Naive thymus-derived CD8-positive, alpha-beta T cell (primary cell): ENCODE data around the gene HEBP2. TPM values are rescaled to one million over a fixed set of nuclear protein-coding genes. Genes with fewer than 3 reads are reported as not detected.

Experiments used
- ATAC-seq, 2 donors: fragments of 150-1000 bp; cut with Tn5 transposase in 1 of 2; sonication (Bioruptor Pico), chemical (Tn5 transposase) in 1 of 2; 1 replicate in 1 of 2; 2 replicates in 1 of 2; pipeline ENCODE4 v1.10.0; 2021; ENCODE audit warnings: mild to moderate bottlenecking in 2 of 2, moderate library complexity in 2 of 2
- POLR2A ChIA-PET: fragments of 350-600 bp; sonication (Branson Sonifier 250); formaldehyde crosslinking; loops from one replicate; lab custom pipeline; 2021; ENCODE audit warnings: antibody characterized with exemption; lab: Charles Lee
- DNase-seq, 10 donors: peaks; one replicate each; pipeline versions ENCODE4 v3.0.0 to v3.0.0-alpha.2; 2020 to 2022
- H3K27ac Mint-ChIP-seq, 10 donors: one replicate each; pipeline ENCODE4 v1.8.0; 2020 to 2022; ENCODE audit warnings: mild to moderate bottlenecking in 10 of 10, mixed read lengths in 10 of 10, moderate library complexity in 4 of 10, inconsistent platforms in 1 of 10
- H3K27me3 Mint-ChIP-seq, 5 donors: one replicate each; pipeline ENCODE4 v1.8.0; 2021 to 2022; ENCODE audit warnings: mixed read lengths in 5 of 5
- H3K36me3 Mint-ChIP-seq, 3 donors: one replicate each; pipeline ENCODE4 v1.8.0; 2020 to 2022; ENCODE audit warnings: mixed read lengths in 3 of 3, mild to moderate bottlenecking in 2 of 3, inconsistent platforms in 1 of 3
- H3K4me1 Mint-ChIP-seq, 4 donors: one replicate each; pipeline ENCODE4 v1.8.0; 2021 to 2022; ENCODE audit warnings: mixed read lengths in 4 of 4
- H3K4me3 Mint-ChIP-seq, 10 donors: one replicate each; pipeline ENCODE4 v1.8.0; 2020 to 2022; ENCODE audit warnings: mild to moderate bottlenecking in 10 of 10, mixed read lengths in 10 of 10, moderate library complexity in 6 of 10, inconsistent platforms in 1 of 10
- H3K9me3 Mint-ChIP-seq, 9 donors: one replicate each; pipeline ENCODE4 v1.8.0; 2020 to 2022; ENCODE audit warnings: mixed read lengths in 9 of 9, mild to moderate bottlenecking in 3 of 9, inconsistent platforms in 1 of 9, moderate library complexity in 1 of 9
- polyA plus RNA-seq, 3 donors: library from polyadenylated mRNA; unstranded; fragments of 300-500 nt; fragmentation: Illumina TruSeq; gene quantifications; one replicate each; pipeline ENCODE4 v1.2.3, GENCODE V29; 2021
- total RNA-seq, 8 experiments: library from RNA in 2 of 8; stranded (reverse) in 2 of 8; gene quantifications; one replicate each; pipeline ENCODE4 v1.2.3 and lab custom pipeline; 2021 to 2026

The HEBP2 gene
- total and polyA plus RNA-seq, 5 experiments from 2014 or later = 26.2 to 50.2 (median 30.9) TPM

DNA sequence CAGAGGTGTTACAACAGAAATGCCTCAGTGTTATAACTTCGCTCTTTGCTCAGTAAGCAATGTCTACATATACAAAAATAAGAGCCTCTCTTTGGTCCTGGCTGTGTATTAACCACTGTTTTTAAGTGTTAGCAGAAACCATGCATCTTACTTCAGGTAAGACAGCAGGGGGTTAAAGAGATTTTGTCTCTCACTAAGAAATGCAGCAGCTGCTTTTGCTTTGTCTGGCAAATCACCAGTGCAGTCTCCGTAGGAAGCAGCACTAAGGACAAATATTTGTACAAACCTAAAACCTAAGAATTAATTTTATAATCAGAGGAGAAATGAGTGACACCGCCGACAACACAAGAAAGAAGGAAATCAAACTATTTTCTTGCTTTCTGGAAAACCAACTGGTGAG lies 25.6 kb upstream of the HEBP2 start:
- no peak overlapping the region for H3K27ac Mint-ChIP-seq
- peaks cover 0 to 4% (median 2%) of the 10 kb centered on the region in 5 donors for H3K27me3 Mint-ChIP-seq
- DNase-seq = no peak
- no peak overlapping the region for H3K4me3 Mint-ChIP-seq
- no peaks in the 10 kb centered on the region for H3K36me3 Mint-ChIP-seq
- POLR2A ChIA-PET = no interaction called here
- ATAC-seq = no peak
- no peaks in the 10 kb centered on the region for H3K4me1 Mint-ChIP-seq
- H3K9me3 Mint-ChIP-seq = no peaks in the 10 kb centered on the region

DNA sequence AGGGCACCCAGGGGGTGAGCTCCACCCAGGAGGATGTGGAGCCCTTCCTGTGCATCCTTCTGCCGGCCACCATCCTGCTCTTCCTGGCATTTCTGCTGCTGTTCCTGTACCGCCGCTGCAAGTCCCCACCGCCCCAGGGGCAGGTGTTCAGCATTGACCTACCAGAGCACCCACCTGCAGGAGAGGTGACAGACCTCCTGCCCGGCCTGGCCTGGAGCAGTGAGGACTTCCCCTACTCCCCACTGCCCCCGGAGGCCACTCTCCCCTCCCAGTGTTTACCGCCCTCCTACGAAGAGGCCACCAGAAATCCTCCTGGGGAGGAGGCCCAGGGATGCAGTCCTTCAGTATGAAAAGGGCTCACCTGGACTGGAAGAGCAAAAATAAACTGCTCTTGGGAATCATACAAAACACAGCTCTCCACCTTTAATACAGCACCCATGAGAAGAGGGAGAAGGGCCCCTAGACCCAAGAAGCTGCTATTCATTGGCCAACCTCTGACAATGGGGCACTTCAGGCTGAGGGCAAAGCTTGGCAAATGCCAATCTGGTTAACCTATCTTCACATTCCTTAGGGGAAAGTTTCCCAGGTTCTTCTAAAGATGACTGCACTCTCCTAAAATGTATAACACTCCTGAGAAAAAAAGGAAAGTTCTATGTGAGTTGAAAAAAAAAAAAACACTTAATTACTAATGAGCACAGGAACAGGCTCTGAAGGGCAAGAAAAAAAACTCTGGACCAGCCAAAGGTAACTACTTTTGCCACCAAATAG lies 21.3 kb upstream of the HEBP2 start:
- Mint-ChIP-seq H3K9me3 (no peaks in the 10 kb centered on the region), H3K27me3 (peaks cover 0 to 4% (median 1%) of the 10 kb centered on the region in 5 donors), H3K4me1 (no peaks in the 10 kb centered on the region), H3K4me3 (no peak overlapping the region), H3K27ac (no peak overlapping the region), H3K36me3 (no peaks in the 10 kb centered on the region)
- POLR2A ChIA-PET = interaction anchor here (0.6 kb wide), 1 partner anchor 206 kb away, joined by 3 read pairs; no protein-coding TSS in a partner anchor
- no peak for ATAC-seq
- no peak for DNase-seq

DNA sequence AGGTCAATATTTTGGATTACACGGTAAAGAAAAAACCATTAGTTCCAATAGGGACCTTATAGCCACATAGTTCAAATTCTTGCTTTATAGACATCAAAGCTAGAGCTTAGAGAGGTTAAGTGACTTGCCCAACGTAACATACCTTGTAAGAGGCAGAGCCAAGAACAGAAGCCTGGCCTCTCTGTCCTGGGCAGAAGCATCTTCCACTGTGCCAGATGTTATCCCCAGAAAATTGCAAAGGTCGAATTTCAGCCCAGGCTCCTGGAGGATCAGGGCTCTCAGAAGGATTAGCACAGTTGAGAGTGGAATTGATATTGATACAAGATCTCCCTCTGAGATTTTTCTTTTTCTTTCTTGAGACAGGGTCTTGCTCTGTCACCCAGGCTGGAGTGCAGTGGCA lies 20.2 kb upstream of the HEBP2 start:
- H3K36me3 Mint-ChIP-seq = no peaks in the 10 kb centered on the region
- ATAC-seq (no peak), DNase-seq (no peak)
- no peaks in the 10 kb centered on the region for H3K4me1 Mint-ChIP-seq
- no peak overlapping the region for H3K4me3 Mint-ChIP-seq
- no peaks in the 10 kb centered on the region for H3K9me3 Mint-ChIP-seq
- no peak overlapping the region for H3K27ac Mint-ChIP-seq
- POLR2A ChIA-PET = no interaction called here
- H3K27me3 Mint-ChIP-seq = peaks cover 0 to 8% (median 4%) of the 10 kb centered on the region in 5 donors

- no peak overlapping the region for H3K27ac Mint-ChIP-seq
- no peak overlapping the region for H3K4me3 Mint-ChIP-seq
- H3K27me3 Mint-ChIP-seq = peaks cover 6 to 12% (median 9%) of the 10 kb centered on the region in 5 donors
- H3K4me1 Mint-ChIP-seq = no peaks in the 10 kb centered on the region
- ATAC-seq (no peak), DNase-seq (no peak)
- H3K9me3 Mint-ChIP-seq = no peaks in the 10 kb centered on the region
- H3K36me3 Mint-ChIP-seq = no peaks in the 10 kb centered on the region
- POLR2A ChIA-PET = no interaction called here
Observed at GRCh38 chr6:138386897-138387296, 17.1 kb upstream of the HEBP2 start.

DNA sequence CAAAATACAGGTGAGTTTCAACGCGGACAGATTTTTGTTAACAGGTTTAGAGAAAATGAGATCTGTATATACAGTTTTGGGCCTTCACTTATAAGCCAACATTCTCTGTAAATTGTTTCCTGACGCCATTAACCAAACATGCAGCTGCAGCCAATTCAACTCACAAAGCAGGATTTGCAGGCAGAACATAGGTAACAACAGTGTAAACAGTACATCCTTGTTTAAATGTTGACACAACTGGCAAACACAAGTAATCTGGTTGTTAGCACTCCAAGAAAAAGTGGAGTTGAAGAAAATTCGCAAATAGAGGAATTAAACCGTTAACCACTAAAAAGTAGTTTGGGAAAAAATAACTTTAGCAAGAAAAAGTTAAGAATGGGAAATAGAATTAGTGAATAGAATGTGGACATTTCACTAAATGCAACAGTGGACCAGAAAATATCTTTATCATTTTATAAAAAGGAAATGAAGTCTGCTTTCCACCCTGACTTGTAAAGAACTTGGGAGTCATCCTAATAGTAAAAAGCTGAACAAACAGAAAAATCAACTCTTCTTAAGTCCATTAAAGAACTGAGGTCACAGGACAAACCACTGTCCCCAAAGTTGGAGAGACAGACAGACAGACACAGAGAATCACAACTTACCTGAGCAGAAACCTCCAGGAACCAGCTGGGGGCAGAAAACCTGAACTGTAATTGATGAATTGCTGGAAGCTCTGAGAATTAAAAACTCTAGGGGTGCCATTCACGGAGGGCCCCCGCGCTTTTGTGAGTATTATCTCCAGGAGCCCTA lies 16.2 kb upstream of the HEBP2 start:
- Mint-ChIP-seq H3K27me3 (peaks cover 6 to 12% (median 9%) of the 10 kb centered on the region in 5 donors), H3K27ac (no peak overlapping the region), H3K9me3 (no peaks in the 10 kb centered on the region), H3K4me3 (no peak overlapping the region), H3K4me1 (no peaks in the 10 kb centered on the region), H3K36me3 (no peaks in the 10 kb centered on the region)
- DNase-seq = no peak
- ATAC-seq = no peak
- POLR2A ChIA-PET = interaction anchor here (1.0 kb wide), 1 partner anchor 17 kb away, joined by 3 read pairs; the partner anchor contains the start of gene HEBP2

DNA sequence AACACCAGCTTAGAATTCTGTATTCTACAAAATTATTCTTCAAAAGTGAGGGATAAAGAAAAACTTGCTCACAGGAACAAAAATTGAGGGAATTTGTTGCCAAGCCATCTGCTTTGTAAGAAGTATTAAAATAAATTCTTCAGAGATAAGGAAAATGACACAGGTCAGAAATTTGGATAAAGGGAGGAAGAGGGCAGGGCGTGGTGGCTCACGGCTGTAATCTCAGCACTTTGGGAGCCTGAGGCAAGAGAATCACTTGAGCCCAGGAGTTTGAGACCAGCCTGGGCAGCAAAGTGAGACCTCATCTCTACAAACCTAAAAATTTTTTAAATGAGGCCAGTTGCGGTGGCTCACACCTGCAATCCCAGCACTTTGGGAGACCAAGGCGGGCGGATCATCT lies 14.5 kb upstream of the HEBP2 start:
- ATAC-seq (no peak), DNase-seq (no peak)
- H3K9me3 Mint-ChIP-seq = no peaks in the 10 kb centered on the region
- H3K27me3 Mint-ChIP-seq = peaks cover 6 to 11% (median 9%) of the 10 kb centered on the region in 5 donors
- no peak overlapping the region for H3K27ac Mint-ChIP-seq
- no peaks in the 10 kb centered on the region for H3K36me3 Mint-ChIP-seq
- POLR2A ChIA-PET = no interaction called here
- peaks cover 0 to 8% (median 0%) of the 10 kb centered on the region in 4 donors for H3K4me1 Mint-ChIP-seq
- H3K4me3 Mint-ChIP-seq = no peak overlapping the region

DNA sequence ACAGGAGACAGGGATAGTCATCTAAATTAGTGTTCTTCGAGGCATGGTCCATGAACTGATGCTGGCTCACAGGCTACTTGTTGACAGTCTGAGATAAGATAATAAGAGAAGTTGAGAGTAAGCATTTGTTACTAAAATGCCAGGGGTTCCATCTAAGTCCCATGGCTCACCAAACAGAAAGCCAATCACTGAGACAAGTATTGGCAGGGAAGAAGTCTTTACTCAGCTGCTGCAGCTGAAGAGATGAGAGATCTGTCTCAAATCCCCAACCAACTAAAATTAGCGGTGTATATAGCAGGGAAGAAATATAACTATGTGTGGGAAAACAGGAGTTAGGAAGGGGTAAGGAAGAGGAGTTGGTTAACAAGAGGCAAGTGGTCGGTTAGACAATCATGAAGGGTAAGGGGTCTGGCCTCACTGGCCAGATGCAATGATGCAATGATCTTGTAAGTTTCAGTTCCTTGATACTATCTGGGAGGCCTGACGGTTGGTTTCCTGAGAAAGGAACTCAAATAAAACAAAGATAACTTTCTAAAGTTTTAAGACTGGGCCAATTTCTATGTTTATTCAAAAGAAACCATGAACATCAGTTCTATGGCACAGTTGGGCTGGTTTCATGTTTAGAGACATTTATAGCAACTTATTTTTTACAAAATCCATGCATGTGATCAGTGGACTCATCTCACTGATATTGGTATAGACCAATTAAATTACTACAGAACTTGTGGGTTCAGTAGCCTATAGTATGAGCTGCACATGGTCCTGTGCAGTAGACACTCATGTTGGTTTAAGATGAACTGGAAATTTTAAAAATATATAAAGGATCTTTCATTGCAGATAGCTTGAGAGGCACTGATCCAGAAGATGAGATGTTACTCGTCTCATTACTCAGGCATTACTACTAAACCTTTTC lies 9.9 kb upstream of the HEBP2 start:
- no peak for ATAC-seq
- Mint-ChIP-seq H3K4me1 (peaks cover 0 to 13% (median 0%) of the 10 kb centered on the region in 4 donors), H3K27ac (no peak overlapping the region), H3K36me3 (no peaks in the 10 kb centered on the region), H3K27me3 (peaks cover 1 to 6% (median 5%) of the 10 kb centered on the region in 5 donors), H3K9me3 (no peaks in the 10 kb centered on the region), H3K4me3 (no peak overlapping the region)
- DNase-seq = no peak
- POLR2A ChIA-PET = interaction anchor here (0.7 kb wide), 2 partner anchors 49 to 96 kb away, joined by 4 to 5 read pairs; no protein-coding TSS in a partner anchor

- Mint-ChIP-seq H3K27me3 (peaks cover 0 to 4% (median 0%) of the 10 kb centered on the region in 5 donors), H3K9me3 (no peaks in the 10 kb centered on the region), H3K27ac (no peak overlapping the region), H3K4me3 (no peak overlapping the region), H3K36me3 (no peaks in the 10 kb centered on the region), H3K4me1 (peaks cover 0 to 13% (median 0%) of the 10 kb centered on the region in 4 donors)
- DNase-seq (no peak), ATAC-seq (no peak)
- POLR2A ChIA-PET = no interaction called here
Observed at GRCh38 chr6:138396709-138397108, 7.3 kb upstream of the HEBP2 start.

DNA sequence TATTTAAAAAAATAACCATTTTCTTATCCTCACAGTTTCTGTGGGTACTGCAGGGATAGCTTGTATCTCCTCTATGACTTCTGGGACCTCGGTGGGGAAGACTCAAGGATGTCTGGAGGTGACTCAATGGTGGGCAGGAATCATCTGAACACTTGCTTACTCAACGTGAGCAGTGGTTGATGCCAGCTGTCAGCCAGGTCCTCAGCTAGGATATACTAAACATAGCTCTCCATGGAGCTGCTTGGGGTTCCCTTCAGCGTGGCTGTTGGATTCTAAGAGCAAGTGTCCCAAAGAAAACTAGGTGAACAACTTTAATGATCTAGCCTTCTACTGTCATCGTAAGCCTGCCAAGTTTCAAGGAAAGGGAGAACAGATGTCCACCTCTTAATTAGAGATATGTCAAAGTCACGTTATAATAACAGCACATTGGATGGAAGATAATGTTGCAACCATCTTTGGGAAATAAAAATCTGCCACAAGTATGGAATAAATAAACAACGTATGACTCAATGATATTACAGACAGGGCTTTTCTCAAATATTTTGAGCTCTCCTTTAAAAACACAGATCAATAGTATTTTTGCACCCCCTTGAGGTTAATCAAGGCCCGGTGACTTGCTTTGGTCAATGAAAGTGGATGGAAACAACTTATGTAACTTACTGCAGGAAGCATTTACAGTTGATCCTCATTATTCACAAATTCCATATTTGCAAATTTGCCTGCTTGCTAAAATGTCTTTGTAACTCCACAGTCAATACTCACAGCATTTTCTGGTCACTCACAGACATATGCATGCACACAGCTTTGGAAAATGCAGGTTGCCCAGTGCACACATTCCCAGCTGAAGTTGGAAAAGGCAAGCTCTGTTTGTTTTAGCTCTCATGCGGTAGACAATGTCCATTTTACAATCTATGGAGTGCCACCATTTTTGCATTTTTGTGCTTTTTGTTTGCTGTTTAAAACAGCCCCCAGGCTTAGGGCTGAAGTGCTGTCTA lies 6.6 kb upstream of the HEBP2 start:
- H3K9me3 Mint-ChIP-seq = no peaks in the 10 kb centered on the region
- peaks cover 0 to 4% (median 0%) of the 10 kb centered on the region in 5 donors for H3K27me3 Mint-ChIP-seq
- ATAC-seq (no peak), DNase-seq (no peak)
- no peak overlapping the region for H3K27ac Mint-ChIP-seq
- POLR2A ChIA-PET = no interaction called here
- no peaks in the 10 kb centered on the region for H3K36me3 Mint-ChIP-seq
- H3K4me3 Mint-ChIP-seq = no peak overlapping the region
- peaks cover 0 to 13% (median 0%) of the 10 kb centered on the region in 4 donors for H3K4me1 Mint-ChIP-seq

DNA sequence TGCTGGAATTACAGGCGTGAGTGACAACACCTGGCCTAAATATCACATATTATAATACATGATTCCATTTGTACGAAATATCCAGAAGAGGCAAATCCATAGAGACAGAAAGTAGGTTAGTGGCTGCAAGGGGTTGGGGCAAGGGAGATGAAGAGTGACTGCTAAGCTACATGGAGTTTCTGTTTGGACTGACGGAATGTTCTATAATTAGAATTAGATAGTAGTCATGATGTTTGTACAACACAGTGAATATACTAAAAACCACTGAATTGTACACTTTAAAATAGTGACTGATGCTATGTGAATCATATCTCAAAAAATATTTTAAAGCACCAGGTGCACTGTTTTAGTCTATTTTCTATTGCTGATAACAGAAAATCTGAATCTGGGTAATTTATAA lies 3.7 kb upstream of the HEBP2 start:
- no peaks in the 10 kb centered on the region for H3K9me3 Mint-ChIP-seq
- DNase-seq (no peak), ATAC-seq (no peak)
- H3K27ac Mint-ChIP-seq = peak overlapping the region in 1 of 10 donors; percentile 72
- H3K4me1 Mint-ChIP-seq = peaks cover 0 to 13% (median 11%) of the 10 kb centered on the region in 4 donors
- H3K36me3 Mint-ChIP-seq = peaks cover 0 to 1% (median 0%) of the 10 kb centered on the region in 3 donors
- POLR2A ChIA-PET = no interaction called here
- H3K27me3 Mint-ChIP-seq = peaks cover 0 to 2% (median 0%) of the 10 kb centered on the region in 5 donors
- H3K4me3 Mint-ChIP-seq = no peak overlapping the region
